Caco-2 (cell line): ENCODE results near the gene MRPS15. TPM values are rescaled to one million over a fixed set of nuclear protein-coding genes. Genes with fewer than 3 reads are reported as not detected.

Experiments
- BruUV-seq: library from RNA; stranded (reverse); fragments of 400-500 nt; replicated peaks from 2 replicates; lab custom pipeline; 2021; lab: Mats Ljungman, UMichigan
- CTCF ChIA-PET: fragments of 300-600 bp; sonication (Branson Sonifier 250); formaldehyde crosslinking; loops from one replicate; lab custom pipeline; 2022; ENCODE audit warnings: antibody characterized with exemption; lab: Charles Lee
- POLR2A ChIA-PET: fragments of 300-600 bp; sonication (Branson Sonifier 250); formaldehyde crosslinking; loops from one replicate; lab custom pipeline; 2022; ENCODE audit warnings: antibody characterized with exemption; lab: Charles Lee
- DNase-seq, 2 experiments: peaks; one replicate each; pipeline versions ENCODE4 v3.0.0 to v3.0.0-alpha.2; 2020 to 2022
- H3K27me3 ChIP-seq: replicated peaks from 2 replicates; pipeline ENCODE4 v1.6.0; 2011; ENCODE audit warnings: low read length; ENCODE audit not compliant: control insufficient read depth, insufficient read depth
- H3K36me3 ChIP-seq: 2 replicates; pipeline ENCODE4 v1.5.1; 2011; ENCODE audit warnings: low read length; ENCODE audit not compliant: control insufficient read depth, insufficient read depth
- H3K4me1 ChIP-seq: fragments of 250-450 bp; sonication (Bioruptor Pico); 2 replicates; pipeline ENCODE4 v1.5.1; 2020; ENCODE audit warnings: mild to moderate bottlenecking
- H3K4me3 ChIP-seq: 2 replicates; pipeline ENCODE4 v1.5.1; 2011; ENCODE audit warnings: low read depth, mild to moderate bottlenecking, control low read depth, low read length
- H3K9me3 ChIP-seq: fragments of 250-450 bp; sonication (Bioruptor Pico); 2 replicates; pipeline ENCODE4 v1.5.1; 2020; ENCODE audit warnings: mild to moderate bottlenecking, moderate library complexity
- H3K27ac Mint-ChIP-seq: one replicate; pipeline ENCODE4 v1.8.0; 2022; ENCODE audit warnings: mixed read lengths; ENCODE audit not compliant: unreplicated experiment
- H3K27me3 Mint-ChIP-seq: one replicate; pipeline ENCODE4 v1.8.0; 2022; ENCODE audit warnings: mixed read lengths; ENCODE audit not compliant: insufficient read depth, unreplicated experiment
- H3K36me3 Mint-ChIP-seq: one replicate; pipeline ENCODE4 v1.8.0; 2022; ENCODE audit warnings: mild to moderate bottlenecking, mixed read lengths; ENCODE audit not compliant: insufficient read depth, unreplicated experiment
- H3K4me1 Mint-ChIP-seq: one replicate; pipeline ENCODE4 v1.8.0; 2022; ENCODE audit warnings: low read depth, mixed read lengths; ENCODE audit not compliant: unreplicated experiment
- H3K4me3 Mint-ChIP-seq: one replicate; pipeline ENCODE4 v1.8.0; 2022; ENCODE audit warnings: mild to moderate bottlenecking, moderate library complexity, mixed read lengths; ENCODE audit not compliant: unreplicated experiment
- H3K9me3 Mint-ChIP-seq: one replicate; pipeline ENCODE4 v1.8.0; 2022; ENCODE audit warnings: mixed read lengths; ENCODE audit not compliant: unreplicated experiment
- intact Hi-C: fragments of 100-400 bp; cut with micrococcal nuclease; formaldehyde crosslinking; loops from one replicate; pipeline ENCODE4 v1.10.0; 2022; ENCODE audit not compliant: unreplicated experiment
- total RNA-seq: library from RNA; stranded (reverse); gene quantifications from 2 replicates; pipeline ENCODE4 v1.2.3, GENCODE V29; 2022
- TF ChIP-seq, protein P1 (sequence below), 2 experiments: fragments of 200-600 bp in 1 of 2; IDR thresholded peaks; 1 replicate in 1 of 2; 2 replicates in 1 of 2; pipeline versions ENCODE4 v1.5.1 to v1.8.0; 2011 to 2022; ENCODE audit warnings: antibody characterized with exemption in 1 of 2, control low read depth in 1 of 2, inconsistent platforms in 1 of 2, low read depth in 1 of 2, low read length in 1 of 2, mild to moderate bottlenecking in 1 of 2, moderate library complexity in 1 of 2; ENCODE audit not compliant: insufficient read depth in 1 of 2, severe bottlenecking in 1 of 2, unreplicated experiment in 1 of 2

MRPS15 gene
- total RNA-seq, 1 experiment from 2014 or later = 70.2 TPM

DNA sequence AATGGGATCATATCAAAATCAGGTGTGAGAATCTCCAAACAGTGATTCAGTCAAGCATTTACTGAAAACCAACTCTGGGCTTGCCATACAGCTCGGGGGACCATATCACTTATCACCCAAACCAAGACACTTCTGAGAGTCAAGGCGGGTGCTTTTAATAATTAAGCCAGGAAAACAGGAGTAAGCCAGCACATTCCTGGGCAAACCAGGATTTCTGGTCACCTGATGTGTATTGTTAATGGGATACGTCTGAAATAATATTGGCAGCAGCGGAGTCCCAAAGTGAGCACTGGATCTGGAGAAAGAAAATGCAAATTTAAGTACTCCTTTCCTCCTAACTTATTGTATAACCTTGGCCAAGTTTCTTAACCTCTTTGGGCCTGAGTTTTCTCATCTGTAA, 31.6 kb downstream of the MRPS15 start:
- H3K27ac Mint-ChIP-seq = no peak overlapping the region

DNA sequence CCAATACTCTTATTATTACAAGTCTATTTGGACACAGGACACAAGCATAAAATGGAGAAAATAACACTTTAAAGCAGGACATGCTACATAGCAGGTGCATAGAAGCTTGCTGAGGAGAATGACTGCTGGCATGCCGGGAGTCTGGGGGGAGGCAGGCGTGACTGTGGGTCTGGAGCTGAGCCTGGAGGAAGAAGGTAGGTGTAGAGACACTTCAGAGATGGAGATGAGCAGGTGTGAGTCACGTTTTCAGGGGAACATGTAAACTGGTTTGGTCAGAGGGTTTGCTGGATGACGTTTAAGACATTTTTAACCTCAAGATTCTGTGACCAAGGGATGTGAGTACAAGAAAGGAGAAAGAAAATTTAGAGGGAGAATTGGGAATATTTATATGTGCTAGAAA, 38.4 kb downstream of the MRPS15 start:
- H3K36me3 ChIP-seq = no peaks in the 10 kb centered on the region
- H3K9me3 ChIP-seq = no peaks in the 10 kb centered on the region
- BruUV-seq = no TSS peak
- Mint-ChIP-seq H3K36me3 (no peaks in the 10 kb centered on the region), H3K27ac (no peak overlapping the region), H3K4me3 (no peak overlapping the region), H3K27me3 (no peaks in the 10 kb centered on the region), H3K9me3 (no peaks in the 10 kb centered on the region), H3K4me1 (no peaks in the 10 kb centered on the region)
- H3K27me3 ChIP-seq = no peaks in the 10 kb centered on the region
- H3K4me1 ChIP-seq = no peaks in the 10 kb centered on the region
- TF ChIP-seq, protein P1, sequence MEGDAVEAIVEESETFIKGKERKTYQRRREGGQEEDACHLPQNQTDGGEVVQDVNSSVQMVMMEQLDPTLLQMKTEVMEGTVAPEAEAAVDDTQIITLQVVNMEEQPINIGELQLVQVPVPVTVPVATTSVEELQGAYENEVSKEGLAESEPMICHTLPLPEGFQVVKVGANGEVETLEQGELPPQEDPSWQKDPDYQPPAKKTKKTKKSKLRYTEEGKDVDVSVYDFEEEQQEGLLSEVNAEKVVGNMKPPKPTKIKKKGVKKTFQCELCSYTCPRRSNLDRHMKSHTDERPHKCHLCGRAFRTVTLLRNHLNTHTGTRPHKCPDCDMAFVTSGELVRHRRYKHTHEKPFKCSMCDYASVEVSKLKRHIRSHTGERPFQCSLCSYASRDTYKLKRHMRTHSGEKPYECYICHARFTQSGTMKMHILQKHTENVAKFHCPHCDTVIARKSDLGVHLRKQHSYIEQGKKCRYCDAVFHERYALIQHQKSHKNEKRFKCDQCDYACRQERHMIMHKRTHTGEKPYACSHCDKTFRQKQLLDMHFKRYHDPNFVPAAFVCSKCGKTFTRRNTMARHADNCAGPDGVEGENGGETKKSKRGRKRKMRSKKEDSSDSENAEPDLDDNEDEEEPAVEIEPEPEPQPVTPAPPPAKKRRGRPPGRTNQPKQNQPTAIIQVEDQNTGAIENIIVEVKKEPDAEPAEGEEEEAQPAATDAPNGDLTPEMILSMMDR (IDR thresholded peaks at IDR 0.05; ENCODE audit: insufficient read depth in 1 of 2, low read depth in 1 of 2, low read length in 1 of 2, severe bottlenecking in 1 of 2, unreplicated experiment in 1 of 2) = no peak
- intact Hi-C loops = no loop called here
- ChIA-PET CTCF (no interaction called here), POLR2A (no interaction called here)
- no peak for DNase-seq
- no peak overlapping the region for H3K4me3 ChIP-seq

More for the DNA sequence above, 31.6 kb downstream of the MRPS15 start:
- ChIA-PET CTCF (no interaction called here), POLR2A (no interaction called here)
- intact Hi-C loops = no loop called here
- Mint-ChIP-seq H3K4me3 (no peak overlapping the region), H3K27me3 (no peaks in the 10 kb centered on the region), H3K4me1 (peaks cover 6% of the 10 kb centered on the region), H3K36me3 (no peaks in the 10 kb centered on the region), H3K9me3 (no peaks in the 10 kb centered on the region)
- TF ChIP-seq, protein P1 (IDR thresholded peaks at IDR 0.05; ENCODE audit: insufficient read depth in 1 of 2, low read depth in 1 of 2, low read length in 1 of 2, severe bottlenecking in 1 of 2, unreplicated experiment in 1 of 2) = no peak
- no TSS peak for BruUV-seq
- no peaks in the 10 kb centered on the region for H3K4me1 ChIP-seq
- DNase-seq = no peak
- no peaks in the 10 kb centered on the region for H3K9me3 ChIP-seq
- H3K27me3 ChIP-seq = no peaks in the 10 kb centered on the region
- no peak overlapping the region for H3K4me3 ChIP-seq
- H3K36me3 ChIP-seq = no peaks in the 10 kb centered on the region

DNA sequence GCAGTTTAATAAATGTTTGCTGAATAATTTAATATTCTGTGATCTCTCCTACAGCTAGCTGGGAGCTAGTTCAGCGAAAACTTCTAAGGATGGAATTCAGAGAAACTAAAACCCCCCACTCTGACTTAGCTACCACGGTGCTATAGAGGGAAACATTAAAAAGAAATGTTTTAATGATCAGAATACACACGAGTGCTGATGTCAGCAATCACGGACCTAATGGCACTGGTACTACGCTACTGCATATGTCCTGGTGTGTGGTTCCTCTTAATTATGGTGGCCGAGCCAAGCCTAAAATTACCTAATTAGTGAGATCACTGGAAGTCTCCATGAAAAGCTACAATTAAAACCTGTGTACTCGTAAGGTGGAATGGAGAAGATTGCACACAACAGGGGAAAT, 42.5 kb downstream of the MRPS15 start:
- Histone ChIP-seq H3K27me3 (no peaks in the 10 kb centered on the region), H3K4me3 (no peak overlapping the region), H3K4me1 (no peaks in the 10 kb centered on the region), H3K9me3 (no peaks in the 10 kb centered on the region), H3K36me3 (no peaks in the 10 kb centered on the region)
- no TSS peak for BruUV-seq
- ChIA-PET CTCF (no interaction called here), POLR2A (no interaction called here)
- intact Hi-C loops = loop anchor here (1.0 to 5.0 kb wide), 3 partner anchors 34 to 323 kb away; partner anchors contain the start of genes SH3D21 and STK40
- TF ChIP-seq, protein P1 (IDR thresholded peaks at IDR 0.05; ENCODE audit: insufficient read depth in 1 of 2, low read depth in 1 of 2, low read length in 1 of 2, severe bottlenecking in 1 of 2, unreplicated experiment in 1 of 2) = no peak
- Mint-ChIP-seq H3K36me3 (no peaks in the 10 kb centered on the region), H3K27ac (no peak overlapping the region), H3K4me1 (no peaks in the 10 kb centered on the region), H3K27me3 (no peaks in the 10 kb centered on the region), H3K9me3 (no peaks in the 10 kb centered on the region), H3K4me3 (no peak overlapping the region)
- DNase-seq = no peak
